Kidney (tissue), 14 donors: ENCODE results near the gene RAVER2. TPM values are rescaled to one million over a fixed set of nuclear protein-coding genes. Genes with fewer than 3 reads are reported as not detected.

Experiments
- DNase-seq, 5 donors: peaks; one replicate each; pipeline ENCODE4 v3.0.0-alpha.2; 2013 to 2020
- FAIRE-seq: peaks from 2 replicates; lab custom pipeline; 2012; peaks lifted over from hg19 to GRCh38; lab: Jason Lieb, UNC
- H3K27ac ChIP-seq, 2 donors: one replicate each; pipeline ENCODE4 v1.7.0; 2013; ENCODE audit warnings: low read depth in 2 of 2, low read length in 2 of 2, inconsistent platforms in 1 of 2
- H3K27me3 ChIP-seq: one replicate; pipeline ENCODE4 v1.7.1; 2013; ENCODE audit warnings: low read length, inconsistent platforms; ENCODE audit not compliant: control insufficient read depth, insufficient read depth
- H3K36me3 ChIP-seq, 3 donors: one replicate each; pipeline versions ENCODE4 v1.7.0 to v1.7.1; 2013; ENCODE audit warnings: low read length in 3 of 3, control low read depth in 1 of 3, inconsistent platforms in 1 of 3; ENCODE audit not compliant: insufficient read depth in 3 of 3, control insufficient read depth in 2 of 3
- H3K4me1 ChIP-seq, 3 donors: one replicate each; pipeline versions ENCODE4 v1.7.0 to v1.7.1; 2013; ENCODE audit warnings: low read length in 3 of 3, inconsistent platforms in 1 of 3, low read depth in 1 of 3; ENCODE audit not compliant: control insufficient read depth in 2 of 3, insufficient read depth in 2 of 3
- H3K4me3 ChIP-seq, 3 donors: one replicate each; pipeline versions ENCODE4 v1.7.0 to v1.8.1; 2013; ENCODE audit warnings: low read length in 3 of 3, control low read depth in 1 of 3, inconsistent platforms in 1 of 3
- H3K9ac ChIP-seq, 3 donors: one replicate each; pipeline versions ENCODE4 v1.7.0 to v1.7.1; 2013; ENCODE audit warnings: low read length in 3 of 3, control low read depth in 1 of 3, inconsistent platforms in 1 of 3
- H3K9me3 ChIP-seq, 3 donors: one replicate each; pipeline versions ENCODE4 v1.7.0 to v1.7.1; 2013; ENCODE audit warnings: low read length in 3 of 3, control low read depth in 1 of 3, inconsistent platforms in 1 of 3; ENCODE audit not compliant: control insufficient read depth in 2 of 3, insufficient read depth in 1 of 3
- intact Hi-C: fragments of 100-400 bp; cut with DNase I; formaldehyde crosslinking; loops from one replicate; pipeline ENCODE4 v1.11.1; 2022
- polyA plus RNA-seq: library from polyadenylated mRNA; stranded (reverse); fragments of 350-450 nt; fragmentation: Illumina TruSeq; extraction: RNeasy Lipid Tissue Mini Kit (QIAGEN cat#74804); gene quantifications from one replicate; pipeline ENCODE4 v1.2.3, GENCODE V29; 2014; ENCODE audit warnings: low read depth, low replicate concordance; ENCODE audit not compliant: insufficient read depth
- total RNA-seq: library from RNA; stranded (reverse); fragmentation: NEBNext Ultra II Directional; extraction: Animal tissue kit (Norgen Biotek cat#: 25700); gene quantifications from one replicate; pipeline ENCODE4 v1.2.1, GENCODE V29; 2021
- TF ChIP-seq, protein P1 (sequence below): IDR thresholded peaks from 3 replicates; pipeline ENCODE4 v1.5.1; 2012; ENCODE audit warnings: mild to moderate bottlenecking, moderate library complexity, borderline replicate concordance; ENCODE audit not compliant: insufficient read depth; ENCODE audit errors: extremely low read depth
- donor health status: control.
- donor health status: control.
- donor health status: control.
- donor health status: control.
- donor health status: control.
- donor health status: DM: yes; HTN: yes; CAD: no.
- donor health status: Normal renal cell carcinoma (clear cell type).

RAVER2 gene
- total and polyA plus RNA-seq, 2 donors from 2014 or later: 7.7 to 9.4 TPM

GRCh38 chr1:64878931-64879611 lies 134.2 kb downstream of the RAVER2 start:
- no peaks in the 10 kb centered on the region for H3K9me3 ChIP-seq
- H3K9ac ChIP-seq: no peak overlapping the region
- H3K27ac ChIP-seq: no peak overlapping the region
- DNase-seq (no peak), FAIRE-seq (no peak)
- H3K4me3 ChIP-seq: no peak overlapping the region
- no peaks in the 10 kb centered on the region for H3K4me1 ChIP-seq
- no peaks in the 10 kb centered on the region for H3K27me3 ChIP-seq
- TF ChIP-seq, protein P1, sequence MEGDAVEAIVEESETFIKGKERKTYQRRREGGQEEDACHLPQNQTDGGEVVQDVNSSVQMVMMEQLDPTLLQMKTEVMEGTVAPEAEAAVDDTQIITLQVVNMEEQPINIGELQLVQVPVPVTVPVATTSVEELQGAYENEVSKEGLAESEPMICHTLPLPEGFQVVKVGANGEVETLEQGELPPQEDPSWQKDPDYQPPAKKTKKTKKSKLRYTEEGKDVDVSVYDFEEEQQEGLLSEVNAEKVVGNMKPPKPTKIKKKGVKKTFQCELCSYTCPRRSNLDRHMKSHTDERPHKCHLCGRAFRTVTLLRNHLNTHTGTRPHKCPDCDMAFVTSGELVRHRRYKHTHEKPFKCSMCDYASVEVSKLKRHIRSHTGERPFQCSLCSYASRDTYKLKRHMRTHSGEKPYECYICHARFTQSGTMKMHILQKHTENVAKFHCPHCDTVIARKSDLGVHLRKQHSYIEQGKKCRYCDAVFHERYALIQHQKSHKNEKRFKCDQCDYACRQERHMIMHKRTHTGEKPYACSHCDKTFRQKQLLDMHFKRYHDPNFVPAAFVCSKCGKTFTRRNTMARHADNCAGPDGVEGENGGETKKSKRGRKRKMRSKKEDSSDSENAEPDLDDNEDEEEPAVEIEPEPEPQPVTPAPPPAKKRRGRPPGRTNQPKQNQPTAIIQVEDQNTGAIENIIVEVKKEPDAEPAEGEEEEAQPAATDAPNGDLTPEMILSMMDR: no peak
- H3K36me3 ChIP-seq: peaks cover 2 to 41% (median 12%) of the 10 kb centered on the region in 3 donors
- intact Hi-C loops: no loop called here

DNA sequence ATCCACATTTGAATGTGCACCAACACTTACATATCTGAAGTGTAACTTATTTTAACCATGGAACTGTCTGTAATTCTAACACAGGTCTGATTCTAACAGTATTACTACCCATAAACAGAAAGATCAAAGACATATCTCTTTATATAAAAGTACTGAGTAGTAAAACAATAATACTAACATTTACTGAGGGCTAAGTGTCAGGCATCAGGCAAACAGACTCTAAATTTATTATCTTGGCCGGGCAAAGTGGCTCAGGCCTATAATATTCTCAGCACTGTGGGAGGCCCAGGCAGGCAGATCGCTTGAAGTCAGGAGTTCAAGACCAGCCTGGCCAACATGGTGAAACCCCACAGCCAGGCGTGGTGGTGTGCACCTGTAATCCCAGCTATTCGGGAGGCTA lies 135.6 kb downstream of the RAVER2 start:
- DNase-seq (no peak), FAIRE-seq (no peak)
- no peaks in the 10 kb centered on the region for H3K27me3 ChIP-seq
- intact Hi-C loops: no loop called here
- TF ChIP-seq, protein P1: no peak
- H3K4me3 ChIP-seq: no peak overlapping the region
- no peaks in the 10 kb centered on the region for H3K4me1 ChIP-seq
- peaks cover 0 to 36% (median 10%) of the 10 kb centered on the region in 3 donors for H3K36me3 ChIP-seq
- no peak overlapping the region for H3K27ac ChIP-seq
- H3K9me3 ChIP-seq: no peaks in the 10 kb centered on the region
- no peak overlapping the region for H3K9ac ChIP-seq

- intact Hi-C loops: no loop called here
- no peaks in the 10 kb centered on the region for H3K27me3 ChIP-seq
- H3K36me3 ChIP-seq: peaks cover 0 to 28% (median 2%) of the 10 kb centered on the region in 3 donors
- no peak overlapping the region for H3K9ac ChIP-seq
- H3K4me1 ChIP-seq: no peaks in the 10 kb centered on the region
- FAIRE-seq: no peak
- TF ChIP-seq, protein P1: no peak
- no peak overlapping the region for H3K4me3 ChIP-seq
- no peak overlapping the region for H3K27ac ChIP-seq
- no peak for DNase-seq
- H3K9me3 ChIP-seq: no peaks in the 10 kb centered on the region
Measured at GRCh38 chr1:64881281-64881680, 136.4 kb downstream of the RAVER2 start.

Other genes starting within 250 kb of the RAVER2 start
- gene JAK1, start 221.5 kb downstream of the RAVER2 start, total RNA-seq: 173 TPM
- gene JAK1, start 221.5 kb downstream of the RAVER2 start, polyA plus RNA-seq: 33.6 TPM